GM21526 (cell line): ENCODE results near the gene GMDS.

Experiments
- ATAC-seq: cut with Tn5 transposase; IDR thresholded peaks from one replicate; pipeline ENCODE4 v1.9.1; 2021; ENCODE audit warnings: moderate library complexity; ENCODE audit not compliant: unreplicated experiment, low FRiP score

The GMDS gene

DNA sequence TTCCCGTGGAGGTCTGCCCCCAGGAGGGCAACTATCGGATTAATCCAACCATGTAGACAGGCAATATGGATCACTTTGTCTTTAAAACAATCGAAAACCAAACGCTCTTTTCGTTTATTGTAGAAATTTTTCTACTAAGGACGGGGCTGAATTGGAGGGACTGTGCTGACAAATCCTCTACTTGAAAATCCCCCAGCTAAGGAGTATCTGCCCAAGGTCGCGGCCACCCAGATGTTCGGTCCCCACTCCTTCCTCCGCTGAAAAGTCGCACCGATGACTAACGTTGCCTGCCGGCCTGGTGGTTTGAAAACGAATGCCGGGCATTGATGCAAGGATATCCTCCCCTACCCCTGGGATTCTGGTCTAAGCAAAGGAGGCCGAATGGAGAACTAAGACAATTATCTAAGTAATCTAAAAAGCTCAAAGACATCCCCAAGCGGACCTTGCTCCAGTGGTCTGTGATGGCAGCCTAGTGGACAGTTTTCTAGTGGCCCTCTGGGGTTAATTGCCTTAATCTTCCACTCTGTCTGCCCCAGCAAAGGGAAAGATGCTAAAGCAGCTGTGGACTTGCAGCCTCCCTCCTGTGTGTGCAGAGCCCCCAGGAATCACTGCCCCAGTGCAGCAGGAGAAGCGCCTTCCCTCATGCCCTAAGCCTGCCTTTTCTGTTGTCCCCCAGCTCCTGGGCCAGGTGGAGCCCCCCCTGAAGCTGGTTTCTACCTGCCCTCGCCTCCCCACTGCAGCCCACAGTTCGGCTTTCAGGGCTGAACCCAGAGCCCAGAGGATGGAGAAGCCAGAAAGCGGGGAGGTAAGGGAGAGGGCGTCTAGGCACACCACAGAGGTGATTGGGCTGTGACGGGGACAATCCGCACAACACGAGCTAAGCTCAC lies 639.3 kb downstream of the GMDS start:
- ATAC-seq, result no peak

DNA sequence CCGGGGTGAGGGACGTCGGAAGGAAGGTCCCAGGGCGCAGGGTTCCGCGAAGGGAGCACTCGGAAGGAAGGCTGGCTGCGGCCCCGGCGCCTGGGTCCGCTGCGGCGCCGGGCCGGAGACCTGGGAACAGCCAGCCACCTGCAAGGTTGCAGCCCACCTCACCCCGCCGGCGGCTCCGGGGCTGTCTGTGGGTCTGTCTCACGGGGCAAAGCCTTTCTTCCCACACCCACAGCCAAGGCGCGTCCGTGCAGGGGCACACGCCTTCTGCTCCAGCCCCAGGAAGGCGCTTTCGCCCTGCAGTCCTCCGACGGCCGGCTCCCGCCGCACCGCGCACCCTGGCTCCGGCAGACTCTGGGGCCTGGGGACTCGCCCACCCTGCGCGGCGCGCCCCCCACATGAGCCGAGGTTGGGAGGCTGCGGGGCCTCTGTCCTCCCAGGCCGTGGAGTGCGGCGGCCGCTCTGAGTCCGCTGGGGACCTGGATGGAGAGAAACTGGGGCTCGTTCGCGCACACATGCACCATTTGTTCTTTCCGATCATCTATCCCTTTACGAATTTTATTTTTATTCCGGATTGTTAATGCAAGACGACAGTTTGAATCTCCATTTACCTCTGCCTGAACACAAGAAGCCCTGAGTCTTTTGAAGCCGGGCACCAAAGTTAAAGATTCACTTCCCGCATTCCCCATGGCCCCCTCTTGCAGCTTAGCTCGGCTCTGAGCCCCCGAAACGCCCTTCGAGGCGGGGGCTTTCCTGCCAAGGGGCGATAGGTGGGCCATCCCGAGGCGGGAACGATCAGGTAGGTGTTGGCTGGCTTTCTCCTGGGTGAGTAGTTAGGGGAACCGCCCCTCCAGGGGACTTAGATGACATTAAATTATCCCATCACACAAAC lies 640.2 kb downstream of the GMDS start:
- ATAC-seq, result no peak

DNA sequence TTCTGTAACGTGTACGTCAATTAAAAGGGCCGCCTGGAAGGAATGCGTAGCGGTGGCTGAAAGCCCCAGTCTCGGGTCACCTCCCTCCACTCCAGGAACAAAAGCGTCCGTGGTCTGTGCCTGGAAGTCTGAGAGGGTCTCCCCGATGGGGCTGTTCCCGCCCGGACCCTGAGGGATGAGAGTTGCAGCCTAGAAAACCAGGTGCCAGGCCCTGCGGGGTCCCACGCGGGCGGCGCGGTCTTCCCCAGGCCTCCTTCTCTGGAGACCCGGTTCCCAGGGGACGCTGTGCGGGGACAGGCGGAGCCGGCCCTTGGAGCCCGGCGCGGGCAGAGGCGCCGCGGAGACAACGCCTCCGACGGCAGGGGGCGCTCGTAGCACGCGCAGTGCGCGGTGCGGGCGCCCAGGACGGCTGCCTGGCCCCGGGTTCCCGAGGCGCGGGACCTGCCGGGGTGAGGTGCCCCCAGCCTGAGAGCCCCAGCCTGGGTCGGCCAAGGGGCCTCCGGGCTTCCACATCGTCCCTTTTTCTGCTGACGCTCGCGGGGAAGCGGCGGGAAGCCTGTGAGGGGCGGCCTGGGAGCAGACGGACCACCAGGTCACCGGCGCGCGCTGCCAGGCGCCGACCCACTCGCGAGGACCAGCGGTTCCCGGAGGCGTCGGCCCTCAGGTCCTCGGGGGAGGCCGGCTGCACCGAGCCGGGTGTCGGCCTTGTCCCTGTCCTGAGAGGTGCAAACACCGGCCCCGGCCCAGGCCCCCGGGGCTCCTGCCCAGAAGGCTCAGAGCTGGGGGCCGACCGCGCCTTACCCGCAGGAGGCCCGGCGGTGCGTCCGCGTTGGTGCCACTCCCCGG lies 641.0 kb downstream of the GMDS start:
- peak; percentile 64 for ATAC-seq

DNA sequence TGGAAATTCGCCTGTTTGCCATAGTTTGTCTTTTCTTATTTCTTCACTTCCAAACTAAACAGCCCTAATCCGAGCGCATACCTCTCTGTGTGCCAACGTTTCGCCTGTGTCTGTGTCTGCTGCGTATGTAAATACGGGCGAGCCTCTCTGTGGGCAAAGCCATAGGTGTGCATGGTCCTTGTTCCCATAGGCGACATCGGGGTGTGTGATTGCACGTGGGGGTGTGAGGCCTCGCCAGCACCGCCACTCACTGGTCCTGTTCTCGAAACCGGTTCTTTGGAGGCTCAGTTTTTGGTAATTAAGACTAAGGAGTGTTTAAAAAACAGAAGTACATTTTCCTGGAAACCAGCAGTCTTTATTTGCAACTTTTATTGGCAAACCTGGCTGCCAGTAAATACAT lies 641.7 kb downstream of the GMDS start:
- no peak for ATAC-seq

DNA sequence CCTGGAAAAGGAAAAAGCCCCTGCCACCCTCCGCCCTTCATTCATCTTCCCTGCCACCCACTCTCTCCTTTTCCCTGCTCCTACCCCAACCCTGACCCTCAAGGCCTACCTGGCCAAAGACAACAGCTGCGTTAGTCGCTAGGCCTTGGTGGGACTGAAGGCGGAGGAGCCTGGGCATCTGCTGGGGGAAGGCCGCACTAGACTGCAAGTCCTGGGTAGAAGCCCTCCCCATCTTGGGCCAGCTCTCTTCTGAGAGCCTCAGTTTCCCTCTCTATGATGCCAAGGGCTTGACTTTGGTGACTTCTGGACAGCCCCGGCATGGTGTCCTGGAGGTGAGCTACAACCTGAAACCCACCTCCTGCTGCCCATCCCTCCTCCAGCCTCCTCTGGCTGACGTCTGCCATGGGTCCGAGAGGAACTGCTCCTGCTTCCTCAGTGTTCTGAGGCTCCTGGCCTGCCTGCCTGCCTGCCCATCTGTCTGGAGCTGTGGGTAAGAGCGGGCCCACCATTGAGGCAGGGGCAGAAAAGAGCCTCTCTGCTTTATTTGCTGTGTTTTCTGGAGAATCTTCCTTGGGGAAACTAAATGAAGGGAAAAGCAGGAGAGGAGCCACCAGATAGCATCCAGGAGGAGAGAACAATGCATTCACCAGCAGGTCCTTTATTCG lies 643.2 kb downstream of the GMDS start:
- no peak for ATAC-seq

DNA sequence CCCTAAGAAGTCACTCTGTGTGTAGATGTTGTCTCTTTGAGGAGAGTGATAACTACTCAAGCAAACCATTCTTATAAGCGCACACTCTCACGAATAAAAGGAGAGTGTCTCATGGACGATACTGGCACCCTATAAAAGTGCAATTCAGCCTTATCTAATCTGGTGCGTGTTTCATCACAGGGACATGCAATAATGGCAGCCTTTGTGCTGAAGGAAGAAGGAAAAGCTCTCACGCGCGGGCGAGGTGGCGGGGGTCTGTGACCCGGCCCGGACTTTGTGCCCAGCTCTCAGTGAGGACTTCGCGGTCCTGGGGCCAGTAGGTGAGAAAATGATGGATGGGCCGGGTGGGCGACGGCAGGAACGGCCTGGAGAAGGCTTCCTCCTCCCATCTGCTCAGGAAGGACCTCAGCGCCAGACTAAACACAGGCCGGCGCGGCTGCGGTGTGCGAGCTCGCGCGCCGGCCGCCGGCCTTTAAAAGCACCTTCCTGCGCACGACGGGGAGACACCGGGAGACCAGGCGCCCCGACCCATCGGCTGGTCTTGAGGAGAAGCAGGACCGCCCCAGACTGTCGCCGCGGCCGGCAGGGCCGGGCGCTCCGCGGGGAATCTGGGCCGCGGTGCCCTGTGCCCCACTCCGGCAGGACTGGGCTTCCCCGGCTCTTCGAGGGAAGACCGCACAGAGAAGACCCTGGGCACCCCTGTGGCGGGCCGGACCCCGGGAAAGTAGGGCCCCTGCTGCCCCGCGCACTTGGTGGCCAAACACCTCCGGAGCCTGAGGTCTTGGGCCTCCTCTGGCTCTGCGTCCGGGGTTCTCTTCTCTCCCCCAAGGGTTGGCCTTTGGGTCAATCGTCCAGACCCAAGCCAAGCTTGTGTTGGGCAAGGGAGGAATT lies 644.0 kb downstream of the GMDS start:
- no peak for ATAC-seq

DNA sequence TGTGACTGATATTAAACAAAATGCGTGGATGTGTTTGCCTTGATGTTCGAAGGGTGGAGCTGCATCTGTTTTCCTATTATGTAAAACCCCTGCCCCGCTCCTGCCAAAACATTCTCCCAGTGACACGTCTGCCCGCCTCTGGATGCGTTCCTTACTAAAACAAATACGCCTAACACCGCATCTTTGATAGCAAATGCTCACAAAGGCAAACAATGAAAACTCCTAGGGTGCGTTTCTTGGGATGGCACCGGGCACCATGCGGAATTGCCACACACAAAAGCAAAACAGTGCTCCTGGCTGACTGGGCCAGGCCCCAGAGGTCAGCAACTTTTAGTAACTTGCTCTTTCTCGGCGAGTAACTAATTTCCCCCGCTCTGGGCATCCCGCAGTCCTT lies 644.6 kb downstream of the GMDS start:
- no peak for ATAC-seq

DNA sequence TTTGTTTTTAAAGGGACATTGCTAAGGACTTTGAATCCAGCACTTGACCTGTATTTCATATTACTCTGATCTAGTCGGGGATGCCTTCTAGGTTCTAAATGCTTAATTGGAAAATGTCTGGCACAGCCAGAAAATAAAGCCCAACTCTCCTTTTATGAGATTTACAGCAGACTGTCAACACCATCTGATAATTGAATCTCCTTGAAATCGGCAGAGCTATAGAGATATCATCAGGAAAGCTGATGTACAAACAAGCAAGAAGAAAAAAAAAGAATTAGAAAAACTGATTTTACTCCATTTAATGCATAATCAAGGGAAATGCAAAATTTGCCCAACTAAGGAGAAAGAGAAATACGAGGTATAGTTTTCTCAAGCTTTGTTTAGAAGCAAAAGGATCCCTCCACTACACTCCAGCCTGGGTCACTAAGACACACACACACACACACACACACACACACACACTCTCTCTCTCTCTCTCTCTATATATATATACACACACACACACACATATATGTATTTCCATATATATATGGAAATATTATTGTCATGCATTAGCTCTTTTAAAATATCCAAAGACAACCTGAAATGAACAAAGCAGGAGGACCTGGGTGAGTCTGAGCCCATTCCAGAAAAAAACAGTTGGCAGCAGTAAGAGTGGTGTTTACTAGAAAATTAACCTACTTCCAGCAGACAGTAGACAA lies 645.2 kb downstream of the GMDS start:
- ATAC-seq, result no peak

DNA sequence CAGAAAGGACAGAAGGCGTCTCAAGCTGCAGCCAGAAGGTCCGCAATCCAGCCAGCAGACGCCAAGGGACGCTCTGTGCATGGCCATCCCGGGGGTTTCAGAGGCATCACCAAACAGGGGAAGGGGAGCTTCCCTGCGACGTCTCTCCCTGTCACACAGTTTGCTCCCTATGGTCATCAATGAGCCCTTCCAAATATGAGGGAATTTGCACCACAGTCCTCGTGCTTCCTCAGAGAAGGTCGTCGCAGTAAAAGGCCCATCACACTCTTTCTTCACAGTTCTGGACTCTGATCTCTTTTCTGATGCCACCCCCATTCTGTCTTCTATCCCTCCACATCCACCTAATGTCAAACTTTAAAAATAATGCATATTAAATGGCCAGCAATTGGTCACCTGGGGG lies 645.9 kb downstream of the GMDS start:
- no peak for ATAC-seq

DNA sequence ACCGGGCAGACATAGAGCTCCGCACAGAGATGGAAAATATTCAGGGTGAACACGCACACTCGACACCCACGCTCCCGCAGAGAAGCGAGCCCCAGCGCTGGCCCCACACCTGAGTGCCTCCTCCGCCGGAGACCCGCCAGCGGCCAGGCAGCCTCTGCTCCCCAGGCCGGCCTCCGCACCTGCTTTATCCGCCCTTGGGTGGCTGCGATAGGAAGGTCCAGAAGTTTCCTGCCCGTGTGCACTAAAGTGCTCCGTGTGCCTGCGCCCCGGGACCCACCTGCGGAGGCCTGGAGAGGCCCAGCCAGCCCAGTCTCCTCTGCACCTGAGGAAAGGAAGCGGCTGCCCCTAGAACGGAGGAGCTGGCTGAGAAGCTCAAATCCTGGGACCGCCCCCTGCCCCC lies 646.5 kb downstream of the GMDS start:
- no peak for ATAC-seq

DNA sequence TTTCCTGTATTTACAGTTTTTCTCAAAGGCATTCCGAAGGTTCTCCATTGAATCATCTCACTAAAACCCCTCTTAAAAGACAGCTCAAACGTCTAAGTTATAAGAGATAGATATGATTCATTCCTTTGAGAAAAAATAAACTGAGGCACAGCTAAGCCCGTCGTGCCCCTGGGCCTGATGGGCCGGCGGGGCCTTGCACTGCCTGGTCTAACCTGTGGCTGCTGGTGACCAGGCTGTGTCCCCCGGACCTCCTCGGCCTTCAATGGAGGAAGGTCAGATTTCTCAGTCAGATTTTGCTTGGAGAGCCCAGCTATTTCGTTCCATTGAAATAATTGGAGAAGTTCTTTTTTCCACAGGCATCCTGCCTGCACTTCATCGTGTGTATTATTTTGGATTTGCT lies 647.0 kb downstream of the GMDS start:
- no peak for ATAC-seq

DNA sequence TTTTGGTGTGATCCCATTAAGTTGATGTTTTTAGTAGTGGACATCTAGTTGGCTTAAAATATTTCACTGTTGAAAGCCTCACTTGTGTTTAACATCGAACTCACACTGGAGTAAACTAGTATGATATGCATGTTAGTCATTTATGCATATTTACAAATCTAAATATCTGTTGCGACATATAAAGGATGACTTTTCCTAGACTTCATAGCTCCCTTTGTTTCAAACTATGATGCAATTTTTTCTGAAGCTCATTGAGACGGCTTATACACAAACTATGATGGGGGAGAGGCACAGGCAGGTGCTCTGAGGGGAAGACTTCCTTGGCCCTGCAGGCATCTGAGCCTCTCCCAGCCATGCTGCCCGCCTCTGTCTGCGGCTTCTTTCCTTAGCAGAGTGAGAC lies 647.5 kb downstream of the GMDS start:
- no peak for ATAC-seq

DNA sequence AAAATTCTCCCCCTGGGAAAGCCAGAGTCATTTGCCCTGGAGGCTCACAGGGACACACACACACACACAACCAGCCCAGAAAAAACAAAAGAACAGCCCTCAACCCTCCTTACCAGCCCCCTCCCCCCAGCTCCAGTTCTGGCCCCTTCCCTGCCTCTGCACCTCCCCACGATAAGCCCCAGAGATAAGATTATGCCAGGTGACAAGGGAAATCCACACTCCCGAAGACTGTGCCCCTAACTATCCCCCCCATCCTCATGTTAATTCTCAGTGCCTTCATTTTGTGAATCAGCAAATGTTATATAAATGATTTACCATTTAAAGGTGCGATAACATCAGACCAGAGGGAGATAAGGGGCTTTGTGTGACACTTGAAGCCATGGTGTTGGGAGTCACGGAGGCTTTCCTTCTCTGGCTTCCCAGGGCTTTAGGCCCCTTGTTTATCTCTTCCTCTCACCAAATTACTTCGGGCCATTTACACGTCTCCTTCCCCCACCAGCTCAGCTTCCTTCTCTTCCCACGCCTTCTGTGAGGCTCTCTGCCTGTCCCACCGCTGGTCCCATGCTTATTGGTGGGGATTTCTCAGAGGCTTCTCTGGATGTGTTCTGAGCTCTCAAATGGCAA lies 648.2 kb downstream of the GMDS start:
- ATAC-seq, result no peak

DNA sequence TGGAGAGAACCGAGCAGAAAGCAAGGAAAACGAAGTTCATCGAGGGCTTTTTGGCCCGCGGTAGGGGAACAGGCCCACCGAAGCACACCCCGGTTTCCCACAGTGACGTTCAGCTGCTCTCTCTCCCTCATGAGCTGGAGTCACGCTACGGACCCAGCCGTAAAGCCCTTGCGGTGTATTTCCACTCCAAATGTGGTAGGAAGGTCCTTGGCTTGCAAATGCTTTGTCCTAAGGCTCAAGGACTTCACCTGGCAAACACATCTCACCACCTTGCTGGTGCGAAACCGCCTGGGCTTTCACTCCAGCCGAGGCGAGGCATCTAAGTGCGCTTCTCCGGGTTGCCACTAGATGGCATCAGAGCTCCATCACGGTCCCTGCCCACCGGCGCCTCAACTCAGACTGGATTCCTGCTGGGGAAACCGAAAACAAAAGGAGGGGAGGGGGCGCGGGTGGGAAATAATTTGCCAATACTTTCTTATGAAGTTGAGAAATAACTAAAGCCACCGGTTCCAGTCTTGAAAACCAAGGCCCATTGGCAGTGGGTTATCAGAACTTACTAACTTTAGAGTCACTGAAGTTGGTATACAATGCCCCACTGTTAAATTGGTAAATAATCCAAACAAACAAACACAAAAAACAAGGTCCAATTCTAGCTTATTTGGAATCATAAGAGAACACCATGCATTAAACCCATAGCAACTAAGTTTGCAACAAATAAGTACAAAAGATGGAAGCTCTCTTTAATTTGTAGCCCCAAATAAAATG lies 649.1 kb downstream of the GMDS start:
- no peak for ATAC-seq

DNA sequence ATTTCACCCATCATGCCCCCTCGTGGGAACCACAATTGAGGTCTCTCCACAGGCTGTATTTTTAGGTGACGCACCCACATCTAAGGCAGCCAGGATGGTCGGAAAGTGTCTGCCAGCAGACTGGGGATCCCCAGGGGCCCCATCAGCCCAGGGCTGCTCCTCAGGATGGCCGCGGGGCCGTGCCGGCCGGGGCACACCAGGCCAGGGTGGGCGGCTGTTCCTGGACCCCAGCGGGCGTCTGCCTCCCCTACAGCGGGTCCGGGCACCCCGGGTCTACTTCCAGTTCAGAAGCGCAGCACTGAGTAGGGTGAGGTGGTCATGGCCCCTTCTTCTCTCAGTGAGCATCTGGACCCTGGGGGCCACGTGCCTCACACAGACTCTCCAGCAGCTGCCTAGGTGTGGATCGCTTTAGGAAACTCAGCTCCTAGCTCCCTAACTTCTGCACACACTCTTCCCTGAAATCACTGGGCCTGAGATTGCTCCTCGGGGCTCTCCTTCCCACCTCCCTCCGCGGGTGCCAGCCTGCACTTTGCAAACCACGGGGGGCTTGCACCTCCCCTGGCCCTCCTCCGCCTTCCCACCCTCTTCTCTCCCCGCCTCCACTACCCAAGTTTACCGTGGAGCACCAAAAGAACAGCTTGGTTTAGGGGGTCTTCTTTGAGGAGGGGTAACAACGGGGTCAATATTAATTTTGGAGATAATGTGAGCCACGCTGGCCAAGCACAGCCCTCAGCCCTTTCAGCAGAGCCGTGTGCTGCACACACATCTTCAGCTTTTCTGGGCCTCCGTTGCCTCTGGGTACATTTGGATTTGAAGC lies 649.9 kb downstream of the GMDS start:
- no peak for ATAC-seq

DNA sequence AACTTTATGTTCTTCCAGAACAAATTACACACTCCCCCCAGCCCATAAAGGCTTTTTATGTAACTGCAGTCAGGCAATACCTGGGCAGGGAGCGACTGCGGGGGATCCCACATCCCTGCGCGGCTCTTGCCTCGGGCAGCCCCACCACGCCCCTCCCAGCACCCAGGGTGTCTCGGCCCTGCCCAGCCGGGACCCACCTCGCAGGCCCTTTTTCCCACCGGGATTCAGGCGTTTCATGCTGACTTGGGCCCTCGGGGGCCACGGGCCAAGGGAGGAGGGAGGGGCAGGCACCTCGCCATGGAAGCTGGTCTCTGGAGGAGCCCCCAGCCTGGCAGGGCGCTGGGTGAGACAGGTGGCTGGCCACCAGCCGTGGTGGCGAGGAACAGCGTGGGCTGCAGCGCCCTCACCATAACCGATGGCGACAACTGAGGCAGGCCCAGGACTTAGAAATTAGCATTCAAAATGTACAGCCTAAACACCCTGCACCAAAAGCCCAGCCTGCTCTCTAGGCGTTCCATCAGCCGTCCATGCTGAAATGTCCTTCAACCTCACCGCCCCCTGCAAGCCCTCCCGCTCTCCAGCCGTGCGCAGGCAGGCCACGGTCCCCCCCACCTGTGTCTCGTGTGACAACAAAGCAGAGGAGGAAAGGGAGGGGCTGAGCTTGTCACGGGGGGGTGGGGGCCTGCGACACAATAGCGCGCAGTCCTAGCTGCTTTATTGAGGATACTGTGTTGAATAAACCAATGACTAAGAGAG lies 650.8 kb downstream of the GMDS start:
- no peak for ATAC-seq
